CD4-positive, alpha-beta memory T cell (primary cell): Measurements from ENCODE around the gene SCAF11. TPM values are rescaled to one million over a fixed set of nuclear protein-coding genes. Genes with fewer than 3 reads are reported as not detected.
"Not testable (repeated sequence)": the region's sequence is repeated elsewhere in the genome, so short reads cannot be mapped to it uniquely, and the experiment has no call there.

Experiments used
- CTCF ChIA-PET: fragments of 350-600 bp; sonication (Branson Sonifier 250); formaldehyde crosslinking; loops from one replicate; lab custom pipeline; 2021; ENCODE audit warnings: inconsistent platforms; ENCODE audit not compliant: partially characterized antibody; lab: Charles Lee
- POLR2A ChIA-PET: fragments of 350-600 bp; sonication (Branson Sonifier 250); formaldehyde crosslinking; loops from one replicate; lab custom pipeline; 2021; ENCODE audit not compliant: partially characterized antibody; lab: Charles Lee
- DNase-seq, 5 donors: peaks; one replicate each; pipeline versions ENCODE4 v3.0.0 to v3.0.0-alpha.2; 2020 to 2022; ENCODE audit warnings: mixed read lengths in 1 of 5
- H3K27ac ChIP-seq: one replicate; pipeline ENCODE4 v1.7.0; 2013; ENCODE audit warnings: low read depth, low read length
- H3K27me3 ChIP-seq: 2 replicates; pipeline ENCODE4 v1.7.0; 2013; ENCODE audit warnings: mild to moderate bottlenecking, low read length, moderate library complexity; ENCODE audit not compliant: insufficient read depth
- H3K36me3 ChIP-seq: 2 replicates; pipeline ENCODE4 v1.7.0; 2013; ENCODE audit warnings: mild to moderate bottlenecking, low read length, moderate library complexity; ENCODE audit not compliant: insufficient read depth
- H3K4me1 ChIP-seq: 2 replicates; pipeline ENCODE4 v1.7.0; 2013; ENCODE audit warnings: mild to moderate bottlenecking, low read length, moderate library complexity; ENCODE audit not compliant: insufficient read depth
- H3K4me3 ChIP-seq, 2 donors: one replicate each; pipeline ENCODE4 v1.7.0; 2013; ENCODE audit warnings: low read length in 2 of 2, mild to moderate bottlenecking in 1 of 2
- H3K9me3 ChIP-seq, 2 donors: one replicate each; pipeline ENCODE4 v1.7.0; 2013; ENCODE audit warnings: low read length in 2 of 2, control low read depth in 1 of 2; ENCODE audit not compliant: control insufficient read depth in 1 of 2
- H3K27ac Mint-ChIP-seq, 7 donors: one replicate each; pipeline ENCODE4 v1.8.0; 2020 to 2021; ENCODE audit warnings: mixed read lengths in 7 of 7, mild to moderate bottlenecking in 6 of 7, inconsistent platforms in 3 of 7, moderate library complexity in 3 of 7
- H3K27me3 Mint-ChIP-seq, 2 donors: one replicate each; pipeline ENCODE4 v1.8.0; 2020 to 2021; ENCODE audit warnings: mixed read lengths in 2 of 2
- H3K36me3 Mint-ChIP-seq, 2 donors: one replicate each; pipeline ENCODE4 v1.8.0; 2020 to 2021; ENCODE audit warnings: mixed read lengths in 2 of 2, inconsistent platforms in 1 of 2, mild to moderate bottlenecking in 1 of 2
- H3K4me1 Mint-ChIP-seq, 4 donors: one replicate each; pipeline ENCODE4 v1.8.0; 2020 to 2021; ENCODE audit warnings: mixed read lengths in 4 of 4, mild to moderate bottlenecking in 1 of 4
- H3K4me3 Mint-ChIP-seq, 8 donors: one replicate each; pipeline ENCODE4 v1.8.0; 2020 to 2021; ENCODE audit warnings: mixed read lengths in 8 of 8, mild to moderate bottlenecking in 7 of 8, moderate library complexity in 6 of 8, inconsistent platforms in 3 of 8
- H3K9me3 Mint-ChIP-seq, 8 donors: one replicate each; pipeline ENCODE4 v1.8.0; 2020 to 2021; ENCODE audit warnings: mixed read lengths in 8 of 8, mild to moderate bottlenecking in 5 of 8, inconsistent platforms in 3 of 8, moderate library complexity in 1 of 8
- intact Hi-C: fragments of 100-400 bp; cut with micrococcal nuclease; formaldehyde crosslinking; loops from one replicate; pipeline ENCODE4 v1.15.1; 2023
- polyA plus RNA-seq, 2 donors: library from polyadenylated mRNA; unstranded; fragments of 300-500 nt; fragmentation: Illumina TruSeq; gene quantifications; one replicate each; pipeline ENCODE4 v1.2.3, GENCODE V29; 2021
- total RNA-seq, 2 experiments: library from RNA; stranded (reverse); gene quantifications; one replicate each; pipeline ENCODE4 v1.2.3, GENCODE V29; 2021

SCAF11 gene, protein sequence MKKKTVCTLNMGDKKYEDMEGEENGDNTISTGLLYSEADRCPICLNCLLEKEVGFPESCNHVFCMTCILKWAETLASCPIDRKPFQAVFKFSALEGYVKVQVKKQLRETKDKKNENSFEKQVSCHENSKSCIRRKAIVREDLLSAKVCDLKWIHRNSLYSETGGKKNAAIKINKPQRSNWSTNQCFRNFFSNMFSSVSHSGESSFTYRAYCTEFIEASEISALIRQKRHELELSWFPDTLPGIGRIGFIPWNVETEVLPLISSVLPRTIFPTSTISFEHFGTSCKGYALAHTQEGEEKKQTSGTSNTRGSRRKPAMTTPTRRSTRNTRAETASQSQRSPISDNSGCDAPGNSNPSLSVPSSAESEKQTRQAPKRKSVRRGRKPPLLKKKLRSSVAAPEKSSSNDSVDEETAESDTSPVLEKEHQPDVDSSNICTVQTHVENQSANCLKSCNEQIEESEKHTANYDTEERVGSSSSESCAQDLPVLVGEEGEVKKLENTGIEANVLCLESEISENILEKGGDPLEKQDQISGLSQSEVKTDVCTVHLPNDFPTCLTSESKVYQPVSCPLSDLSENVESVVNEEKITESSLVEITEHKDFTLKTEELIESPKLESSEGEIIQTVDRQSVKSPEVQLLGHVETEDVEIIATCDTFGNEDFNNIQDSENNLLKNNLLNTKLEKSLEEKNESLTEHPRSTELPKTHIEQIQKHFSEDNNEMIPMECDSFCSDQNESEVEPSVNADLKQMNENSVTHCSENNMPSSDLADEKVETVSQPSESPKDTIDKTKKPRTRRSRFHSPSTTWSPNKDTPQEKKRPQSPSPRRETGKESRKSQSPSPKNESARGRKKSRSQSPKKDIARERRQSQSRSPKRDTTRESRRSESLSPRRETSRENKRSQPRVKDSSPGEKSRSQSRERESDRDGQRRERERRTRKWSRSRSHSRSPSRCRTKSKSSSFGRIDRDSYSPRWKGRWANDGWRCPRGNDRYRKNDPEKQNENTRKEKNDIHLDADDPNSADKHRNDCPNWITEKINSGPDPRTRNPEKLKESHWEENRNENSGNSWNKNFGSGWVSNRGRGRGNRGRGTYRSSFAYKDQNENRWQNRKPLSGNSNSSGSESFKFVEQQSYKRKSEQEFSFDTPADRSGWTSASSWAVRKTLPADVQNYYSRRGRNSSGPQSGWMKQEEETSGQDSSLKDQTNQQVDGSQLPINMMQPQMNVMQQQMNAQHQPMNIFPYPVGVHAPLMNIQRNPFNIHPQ (N-terminal part only)
- total RNA-seq (100 to 1,000 TPM; 212 to 236 TPM), polyA plus RNA-seq (100 to 1,000 TPM in 1 of 2 donors, 10 to 100 TPM in 1; 62.4 to 127 TPM)

DNA sequence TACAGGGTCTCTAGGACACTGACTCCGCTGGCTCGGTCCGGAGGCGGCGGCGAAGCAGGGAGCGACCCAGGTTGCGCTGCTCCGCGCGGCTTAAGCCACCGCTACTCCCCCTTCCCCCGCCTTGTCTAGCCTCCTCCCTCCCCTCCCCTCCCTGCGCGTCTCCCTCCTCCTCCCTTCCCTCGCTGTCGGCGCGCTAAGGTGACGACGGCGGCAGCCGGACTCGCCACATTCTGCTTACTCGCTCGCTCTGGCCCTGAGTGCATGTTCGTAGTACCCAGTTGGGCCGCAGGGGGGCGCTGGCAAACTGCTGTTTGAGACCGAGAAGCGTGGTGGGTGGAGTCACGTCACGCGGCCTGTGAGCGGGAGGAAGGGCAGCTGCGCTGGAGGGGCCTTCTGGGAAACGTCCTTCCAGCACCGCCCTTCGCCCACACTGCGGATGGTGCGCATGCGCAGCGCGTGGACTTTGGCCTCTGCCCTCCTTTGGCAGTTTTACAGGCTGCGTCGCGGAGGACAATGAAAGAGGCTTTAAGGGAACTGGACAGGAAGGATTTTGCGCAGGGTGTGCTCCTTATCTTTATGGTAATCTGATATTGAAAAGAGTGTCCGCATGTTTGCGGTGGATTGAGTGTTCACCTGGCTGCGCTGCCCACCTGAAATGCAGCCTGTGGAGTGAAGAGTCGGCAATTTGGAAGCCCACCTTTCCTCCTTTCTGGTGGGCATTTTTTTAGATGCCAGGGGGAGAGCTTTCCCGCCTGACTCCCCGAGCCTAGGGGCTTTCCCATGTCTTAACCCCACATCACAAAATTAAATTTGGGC is at the start of gene SCAF11:
SCAF11 (minus strand) TSS at position 107 of the 816 bp plus-strand sequence. CDS start 26,407 bp downstream, outside the sequence.
- peaks cover 7% of the 10 kb centered on the region for H3K36me3 ChIP-seq
- Mint-ChIP-seq H3K27me3 (peaks cover 0 to 4% of the 10 kb centered on the region in 2 donors), H3K27ac (peak within 1 kb of the TSS; percentile 96 to 100 (median 100)), H3K4me3 (peak within 1 kb of the TSS; percentile 89 to 99 (median 96)), H3K36me3 (peaks cover 7 to 37% of the 10 kb centered on the region in 2 donors), H3K9me3 (peaks cover 0 to 3% (median 0%) of the 10 kb centered on the region in 8 donors), H3K4me1 (peaks cover 36 to 59% (median 41%) of the 10 kb centered on the region in 4 donors)
- no peaks in the 10 kb centered on the region for H3K27me3 ChIP-seq
- H3K9me3 ChIP-seq = no peaks in the 10 kb centered on the region
- H3K4me1 ChIP-seq = peaks cover 37% of the 10 kb centered on the region
- ChIA-PET POLR2A (interaction anchor here (0.6 to 5.9 kb wide), 26 partner anchors 9 to 1376 kb away, joined by 3 to 89 read pairs (median 4); partner anchors contain the start of genes ARID2, PCED1B and SLC38A1), CTCF (interaction anchor here (0.6 to 2.7 kb wide), 21 partner anchors 12 to 1717 kb away, joined by 3 to 13 read pairs (median 3); no protein-coding TSS in a partner anchor)
- DNase-seq = peak; percentile 100
- peak within 1 kb of the TSS; percentile 99 for H3K27ac ChIP-seq
- intact Hi-C loops = loop anchor here (1.0 to 10.0 kb wide), 14 partner anchors 15 to 775 kb away; partner anchors contain the start of genes SLC38A1 and SLC38A2
- peak within 1 kb of the TSS; percentile 93 to 94 for H3K4me3 ChIP-seq

DNA sequence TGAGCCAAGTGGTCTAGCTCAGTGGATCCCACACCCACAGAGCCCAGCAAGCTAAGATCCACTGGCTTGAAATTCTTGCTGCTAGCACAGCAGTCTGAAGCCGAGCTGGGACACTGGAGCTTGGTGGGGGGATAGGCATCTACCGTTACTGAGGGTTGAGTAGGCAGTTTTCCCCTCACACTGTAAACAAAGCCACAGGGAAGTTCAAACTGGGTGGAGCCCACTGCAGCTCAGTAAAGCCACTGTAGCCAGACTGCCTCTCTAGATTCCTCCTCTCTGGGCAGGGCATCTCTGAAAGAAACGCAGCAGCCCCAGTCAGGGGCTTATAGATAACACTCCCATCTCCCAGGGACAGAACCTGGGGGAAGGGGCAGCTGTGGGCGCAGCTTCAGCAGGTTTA is 46.7 kb upstream of the SCAF11 start:
- DNase-seq, H3K27me3 ChIP-seq, intact Hi-C loops, H3K36me3 Mint-ChIP-seq, H3K27ac ChIP-seq, H3K4me1 Mint-ChIP-seq, H3K4me3 ChIP-seq, H3K4me3 Mint-ChIP-seq, CTCF ChIA-PET, H3K4me1 ChIP-seq, H3K9me3 ChIP-seq, H3K27ac Mint-ChIP-seq, POLR2A ChIA-PET, H3K36me3 ChIP-seq: not testable (repeated sequence)
- Mint-ChIP-seq H3K27me3 (peaks cover 9 to 29% of the 10 kb centered on the region in 2 donors), H3K9me3 (peaks cover 0 to 19% (median 11%) of the 10 kb centered on the region in 8 donors)

DNA sequence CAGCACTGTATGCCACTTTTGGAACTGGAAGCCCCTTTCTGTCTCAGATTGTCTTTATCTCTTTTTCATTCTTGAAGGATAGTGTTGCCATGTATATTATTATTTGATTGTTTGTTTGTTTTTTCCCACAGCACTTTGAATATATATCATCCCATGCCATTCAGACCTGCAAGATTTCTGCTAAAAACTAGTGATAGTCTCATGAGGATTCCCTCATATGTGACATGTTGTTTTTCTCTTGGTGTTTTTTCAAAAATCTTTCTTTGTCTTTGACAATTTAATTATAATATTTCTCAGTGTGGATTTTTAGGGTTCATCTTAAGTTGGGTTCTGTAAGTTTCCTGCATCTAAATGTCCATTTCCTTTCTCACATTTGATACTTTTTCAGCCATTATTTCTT is 36.8 kb upstream of the SCAF11 start:
- Histone ChIP-seq H3K36me3 (no peaks in the 10 kb centered on the region), H3K4me3 (no peak overlapping the region), H3K27ac (no peak overlapping the region), H3K27me3 (no peaks in the 10 kb centered on the region), H3K9me3 (peaks cover 0 to 8% of the 10 kb centered on the region in 2 donors), H3K4me1 (no peaks in the 10 kb centered on the region)
- POLR2A ChIA-PET = no interaction called here
- Mint-ChIP-seq H3K36me3 (peaks cover 17 to 32% of the 10 kb centered on the region in 2 donors), H3K9me3 (peaks cover 6 to 79% (median 66%) of the 10 kb centered on the region in 8 donors), H3K4me3 (no peak overlapping the region), H3K27me3 (peaks cover 6 to 8% of the 10 kb centered on the region in 2 donors), H3K27ac (no peak overlapping the region), H3K4me1 (no peaks in the 10 kb centered on the region)
- CTCF ChIA-PET = no interaction called here
- intact Hi-C loops = no loop called here
- DNase-seq = no peak

DNA sequence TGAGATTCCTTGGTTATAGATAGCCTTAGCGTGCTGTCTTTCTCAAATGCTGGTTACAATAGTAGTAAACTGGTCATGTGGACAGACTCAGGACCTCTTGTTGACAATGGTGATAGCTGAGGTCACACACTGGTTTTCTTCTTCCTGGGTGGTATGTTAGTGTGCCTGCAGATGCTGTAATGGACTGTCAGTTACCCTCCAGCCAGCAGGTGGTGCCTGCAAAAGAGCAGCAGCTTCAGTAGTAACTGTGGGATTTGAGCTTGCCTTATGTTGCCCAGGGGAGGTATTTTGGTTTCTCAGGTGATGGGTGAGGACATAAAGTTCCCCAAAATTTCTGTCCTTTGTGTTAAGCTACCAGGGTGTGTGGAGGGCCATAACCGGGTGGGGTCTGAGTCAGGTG is 33.7 kb upstream of the SCAF11 start:
- intact Hi-C loops = no loop called here
- Mint-ChIP-seq H3K36me3 (peaks cover 19 to 37% of the 10 kb centered on the region in 2 donors), H3K27me3 (peaks cover 7 to 11% of the 10 kb centered on the region in 2 donors)

DNA sequence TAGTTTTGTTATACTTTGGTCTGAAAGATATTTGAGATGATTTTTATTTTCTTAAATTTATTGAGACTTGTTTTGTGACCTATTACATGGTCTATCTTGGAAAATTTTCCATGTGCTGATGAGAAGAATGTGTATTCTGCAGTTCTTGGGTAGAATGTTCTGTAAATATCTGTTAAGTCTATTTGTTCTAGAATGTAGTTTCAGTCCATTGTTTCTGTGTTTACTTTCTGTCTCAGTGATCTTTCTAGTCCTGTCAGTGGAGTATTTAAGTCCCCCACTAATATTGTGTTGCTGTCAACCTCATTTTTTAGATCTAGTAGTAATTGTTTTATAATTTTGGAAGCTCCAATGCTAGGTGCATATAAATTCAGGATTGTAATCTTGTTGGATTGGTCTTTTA is 30.4 kb upstream of the SCAF11 start:
- H3K4me1 ChIP-seq = no peaks in the 10 kb centered on the region
- DNase-seq = no peak
- POLR2A ChIA-PET = no interaction called here
- H3K9me3 Mint-ChIP-seq = peaks cover 5 to 51% (median 46%) of the 10 kb centered on the region in 8 donors
- intact Hi-C loops = no loop called here
- H3K36me3 Mint-ChIP-seq = peaks cover 10 to 24% of the 10 kb centered on the region in 2 donors
- no peak overlapping the region for H3K4me3 Mint-ChIP-seq
- no peak overlapping the region for H3K4me3 ChIP-seq
- no peak overlapping the region for H3K27ac ChIP-seq
- H3K4me1 Mint-ChIP-seq = no peaks in the 10 kb centered on the region
- H3K36me3 ChIP-seq = no peaks in the 10 kb centered on the region
- no peaks in the 10 kb centered on the region for H3K27me3 ChIP-seq
- no peak overlapping the region for H3K27ac Mint-ChIP-seq
- H3K9me3 ChIP-seq = no peaks in the 10 kb centered on the region
- peaks cover 7 to 10% of the 10 kb centered on the region in 2 donors for H3K27me3 Mint-ChIP-seq
- CTCF ChIA-PET = no interaction called here

More for the DNA sequence above, 33.7 kb upstream of the SCAF11 start:
- no peak overlapping the region for H3K27ac Mint-ChIP-seq
- no peaks in the 10 kb centered on the region for H3K4me1 Mint-ChIP-seq
- peaks cover 8 to 83% (median 75%) of the 10 kb centered on the region in 8 donors for H3K9me3 Mint-ChIP-seq
- H3K4me1 ChIP-seq = no peaks in the 10 kb centered on the region
- no peaks in the 10 kb centered on the region for H3K27me3 ChIP-seq
- CTCF ChIA-PET = no interaction called here
- no peak overlapping the region for H3K27ac ChIP-seq
- POLR2A ChIA-PET = no interaction called here
- DNase-seq = no peak
- no peak overlapping the region for H3K4me3 ChIP-seq
- H3K36me3 ChIP-seq = no peaks in the 10 kb centered on the region
- no peak overlapping the region for H3K4me3 Mint-ChIP-seq
- H3K9me3 ChIP-seq = peaks cover 0 to 8% of the 10 kb centered on the region in 2 donors

DNA sequence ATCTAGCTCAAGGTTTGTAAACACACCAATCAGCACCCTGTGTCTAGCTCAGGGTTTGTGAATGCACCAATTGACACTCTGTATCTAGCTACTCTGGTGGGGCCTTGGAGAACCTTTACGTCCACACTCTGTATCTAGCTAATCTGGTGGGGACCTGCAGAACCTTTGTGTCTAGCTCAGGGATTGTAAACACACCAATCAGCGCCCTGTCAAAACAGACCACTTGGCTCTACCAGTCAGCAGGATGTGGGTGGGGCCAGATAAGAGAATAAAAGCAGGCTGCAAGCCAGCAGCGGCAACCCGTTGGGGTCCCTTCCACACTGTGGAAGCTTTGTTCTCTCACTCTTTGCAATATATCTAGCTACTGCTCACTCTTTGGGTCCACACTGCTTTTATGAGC is 28.3 kb upstream of the SCAF11 start:
- peaks cover 5 to 32% (median 27%) of the 10 kb centered on the region in 8 donors for H3K9me3 Mint-ChIP-seq
- CTCF ChIA-PET = interaction anchor here (2.7 kb wide), 1 partner anchor 9 kb away, joined by 5 read pairs; no protein-coding TSS in a partner anchor
- H3K4me1 ChIP-seq, H3K27ac ChIP-seq, H3K36me3 Mint-ChIP-seq, POLR2A ChIA-PET, H3K4me3 ChIP-seq, H3K36me3 ChIP-seq, H3K4me1 Mint-ChIP-seq, DNase-seq, H3K4me3 Mint-ChIP-seq, H3K27me3 ChIP-seq, H3K9me3 ChIP-seq, H3K27me3 Mint-ChIP-seq, H3K27ac Mint-ChIP-seq, intact Hi-C loops: not testable (repeated sequence)
